CD4-positive, alpha-beta T cell treated with Interleukin-4 for 1 hour (primary cell): Measurements from ENCODE around the gene MOCS1.

Experiments used
- DNase-seq, 2 donors: peaks; one replicate each; pipeline ENCODE4 v3.0.0-alpha.2; 2020 to 2022

MOCS1 gene

DNA sequence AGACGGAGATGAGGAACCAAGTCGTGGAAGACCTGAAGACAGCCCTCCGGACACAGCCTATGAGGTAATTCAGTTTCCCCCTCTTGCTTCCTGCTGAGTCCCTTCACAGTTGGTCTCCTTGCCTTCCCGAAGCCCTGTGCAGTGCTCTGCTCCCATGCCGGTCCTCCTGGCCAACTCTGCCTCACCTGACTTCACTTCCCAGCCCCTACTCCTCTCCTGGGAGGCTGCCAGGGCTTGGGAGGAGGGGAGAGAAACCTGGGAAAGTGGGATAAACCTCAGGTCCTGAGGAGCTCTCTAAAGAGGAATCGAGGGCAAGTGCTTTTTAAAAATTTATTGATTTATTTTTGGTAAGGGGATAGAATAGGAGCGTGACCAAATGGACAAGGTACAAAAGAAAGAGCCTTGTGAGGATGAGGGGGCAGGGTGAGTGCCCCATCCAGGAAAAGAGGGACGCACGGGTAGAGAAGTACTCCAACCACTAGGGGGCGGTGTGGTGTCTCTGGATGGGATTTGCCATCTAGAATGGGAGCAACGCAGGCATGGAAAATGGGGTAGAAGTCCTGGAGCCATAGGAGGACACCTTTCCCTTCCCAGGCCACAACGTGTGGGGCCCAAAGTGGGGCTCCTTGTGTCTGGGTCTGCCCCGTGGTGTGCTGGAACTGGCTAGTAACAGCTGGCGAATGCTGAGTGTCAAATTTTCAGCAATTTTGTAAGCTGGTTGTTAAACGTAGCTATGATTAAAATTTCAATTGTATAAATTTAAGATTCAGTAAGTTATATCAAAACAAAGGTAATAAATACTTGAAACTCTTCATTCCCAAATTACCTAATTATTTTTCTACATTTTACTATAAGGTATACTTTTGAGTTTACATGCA, 69.0 kb downstream of the MOCS1 start:
- DNase-seq = peak; percentile 14 to 20

DNA sequence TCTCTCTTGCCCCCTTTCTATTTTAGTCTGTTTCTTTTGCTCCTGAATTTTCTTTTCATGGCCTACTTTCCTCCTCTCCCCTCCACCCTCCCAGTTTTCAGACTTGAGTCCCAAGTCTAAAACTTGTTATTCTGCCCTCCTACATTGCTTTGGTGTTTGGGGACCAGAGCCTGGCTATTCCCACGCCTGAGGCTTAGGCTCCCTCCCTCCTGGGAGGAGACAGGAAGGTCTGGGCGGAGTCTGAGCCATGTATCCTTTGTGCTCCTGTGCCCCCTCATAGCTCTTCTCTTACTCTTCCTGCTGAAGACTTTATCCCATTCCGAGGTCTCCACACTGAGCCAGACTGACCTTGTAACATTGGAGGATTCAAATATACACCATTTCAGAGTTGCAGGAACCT, 72.6 kb downstream of the MOCS1 start:
- no peak for DNase-seq

DNA sequence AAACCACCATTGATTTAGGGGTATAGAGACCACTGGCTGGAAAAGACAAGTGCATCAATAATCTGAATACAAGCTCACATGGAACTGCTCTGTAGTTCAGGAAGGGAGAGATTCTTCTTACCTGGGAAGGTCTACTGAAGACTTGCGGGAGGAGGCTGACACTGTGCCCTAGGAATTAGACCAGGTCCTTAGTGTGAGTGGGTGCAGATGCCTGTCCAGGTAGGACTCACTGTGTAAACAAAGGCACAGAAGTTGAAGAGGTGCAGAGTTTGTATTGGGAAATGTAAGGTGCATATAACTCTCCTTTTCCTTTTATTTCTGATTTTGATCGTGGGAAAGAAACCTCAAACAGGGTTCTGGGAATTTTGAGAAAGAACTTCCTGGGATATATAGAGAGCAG, 75.2 kb downstream of the MOCS1 start:
- no peak for DNase-seq

DNA sequence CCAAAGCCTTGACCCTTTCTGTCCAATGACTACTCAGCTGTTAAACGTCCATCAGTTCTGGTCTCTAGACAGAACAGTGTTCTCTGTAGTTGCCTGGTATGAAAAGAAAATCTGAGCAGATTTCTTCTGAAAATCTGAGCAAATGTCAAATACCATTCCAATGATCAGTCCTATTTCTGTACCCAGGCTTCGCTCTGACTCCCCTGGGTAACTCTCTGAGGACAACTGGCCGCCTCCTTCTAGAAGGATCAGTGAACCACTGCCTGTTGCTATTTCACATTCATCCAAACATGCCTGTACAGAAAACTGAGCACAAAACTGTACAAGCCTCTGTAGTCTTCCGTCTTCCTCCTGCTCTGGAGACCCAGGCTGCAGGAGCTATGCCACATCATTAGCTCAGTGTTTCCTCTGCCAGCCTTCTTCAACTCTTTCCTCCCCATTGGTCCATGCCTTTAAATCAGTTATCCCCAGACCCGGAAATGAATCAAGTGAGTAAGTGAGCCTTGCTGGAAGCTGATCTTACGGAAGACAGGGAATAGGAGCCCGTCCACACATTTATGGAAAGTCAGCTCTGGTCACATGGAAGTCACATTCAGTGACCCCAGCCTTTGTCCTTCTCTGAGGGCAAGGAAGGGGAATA, 78.8 kb downstream of the MOCS1 start:
- no peak for DNase-seq
